WTC11 (cell line): ENCODE data around the gene MUCL1. TPM values are rescaled to one million over a fixed set of nuclear protein-coding genes. Genes with fewer than 3 reads are reported as not detected.
"Not testable (repeated sequence)": the region's sequence is repeated elsewhere in the genome, so short reads cannot be mapped to it uniquely, and the experiment has no call there.

Experiments
- ATAC-seq: fragments of 200-7000 bp; cut with Tn5 transposase; 2 replicates; pipeline ENCODE4 v1.10.0; 2021; ENCODE audit warnings: mild to moderate bottlenecking, moderate library complexity
- CTCF ChIA-PET: fragments of 300-600 bp; sonication (Branson Sonifier 250); formaldehyde crosslinking; loops from one replicate; lab custom pipeline; 2021; ENCODE audit warnings: antibody characterized with exemption; lab: Charles Lee
- POLR2A ChIA-PET: fragments of 350-600 bp; sonication (Branson Sonifier 250); formaldehyde crosslinking; loops from one replicate; lab custom pipeline; 2021; ENCODE audit warnings: antibody characterized with exemption; lab: Charles Lee
- DNase-seq: peaks from one replicate; pipeline ENCODE4 v3.0.0; 2021; ENCODE audit warnings: low spot score
- H3K27ac Mint-ChIP-seq: 2 replicates; pipeline ENCODE4 v1.8.0; 2021; ENCODE audit warnings: mixed read lengths
- H3K27me3 Mint-ChIP-seq: 2 replicates; pipeline ENCODE4 v1.8.0; 2021; ENCODE audit warnings: low read depth, mild to moderate bottlenecking, moderate library complexity, mixed read lengths
- H3K36me3 Mint-ChIP-seq: 2 replicates; pipeline ENCODE4 v1.8.0; 2021; ENCODE audit warnings: mixed read lengths
- H3K4me1 Mint-ChIP-seq: 2 replicates; pipeline ENCODE4 v1.8.0; 2022; ENCODE audit warnings: mixed read lengths
- H3K4me3 Mint-ChIP-seq: 2 replicates; pipeline ENCODE4 v1.8.0; 2021; ENCODE audit warnings: mild to moderate bottlenecking, moderate library complexity, mixed read lengths
- H3K9me3 Mint-ChIP-seq: 2 replicates; pipeline ENCODE4 v1.8.0; 2021; ENCODE audit warnings: mixed read lengths
- CBFB ChIP-seq: sonication (generic); formaldehyde crosslinking; IDR thresholded peaks from 2 replicates; pipeline ENCODE4 v1.8.1; 2022; ENCODE audit warnings: mild to moderate bottlenecking, low read depth, missing genetic modification reagents
- ERG ChIP-seq: fragments of 250-450 bp; sonication (Bioruptor Pico); IDR thresholded peaks from 2 replicates; pipeline ENCODE4 v1.8.0; 2021; ENCODE audit warnings: mild to moderate bottlenecking
- FOXK1 ChIP-seq: sonication (generic); formaldehyde crosslinking; IDR thresholded peaks from 2 replicates; pipeline ENCODE4 v1.8.0; 2022; ENCODE audit warnings: mild to moderate bottlenecking, moderate library complexity, missing genetic modification reagents
- FOXP4 ChIP-seq: sonication (generic); formaldehyde crosslinking; IDR thresholded peaks from 2 replicates; pipeline ENCODE4 v1.8.0; 2022; ENCODE audit warnings: mild to moderate bottlenecking, missing genetic modification reagents
- HMGA2 ChIP-seq: fragments of 250-450 bp; sonication (Bioruptor Pico); IDR thresholded peaks from 2 replicates; pipeline ENCODE4 v1.4.0; 2021; ENCODE audit warnings: mild to moderate bottlenecking, moderate library complexity
- NR1H2 ChIP-seq: sonication (generic); formaldehyde crosslinking; IDR thresholded peaks from 2 replicates; pipeline ENCODE4 v1.9.0; 2021; ENCODE audit warnings: mild to moderate bottlenecking, moderate library complexity, missing genetic modification reagents
- SMAD3 ChIP-seq: sonication (generic); formaldehyde crosslinking; IDR thresholded peaks from 2 replicates; pipeline ENCODE4 v1.8.0; 2022; ENCODE audit warnings: missing genetic modification reagents, mild to moderate bottlenecking, borderline replicate concordance
- TEAD4 ChIP-seq: sonication (generic); formaldehyde crosslinking; IDR thresholded peaks from 2 replicates; pipeline ENCODE4 v1.8.0; 2022; ENCODE audit warnings: mild to moderate bottlenecking, missing genetic modification reagents
- ZNF281 ChIP-seq: sonication (generic); formaldehyde crosslinking; IDR thresholded peaks from 2 replicates; pipeline ENCODE4 v1.8.0; 2023; ENCODE audit warnings: mild to moderate bottlenecking, missing genetic modification reagents
- total RNA-seq: library from RNA; stranded (reverse); gene quantifications from 3 replicates; pipeline ENCODE4 v1.2.3, GENCODE V29; 2021
- TF ChIP-seq, protein P1 (sequence below): fragments of 250-450 bp; sonication (Bioruptor Pico); IDR thresholded peaks from 2 replicates; pipeline ENCODE4 v1.9.0; 2021; ENCODE audit warnings: mild to moderate bottlenecking, borderline replicate concordance
- TF ChIP-seq, protein P2 (sequence below): sonication (generic); formaldehyde crosslinking; IDR thresholded peaks from 2 replicates; pipeline ENCODE4 v1.8.0; 2022; ENCODE audit warnings: mild to moderate bottlenecking, missing genetic modification reagents

Gene MUCL1
- total RNA-seq, 1 experiment from 2014 or later: not detected

GRCh38 chr12:54882079-54882478 is 27.8 kb downstream of the MUCL1 start:
- H3K27ac Mint-ChIP-seq: no peak overlapping the region
- no peaks in the 10 kb centered on the region for H3K4me1 Mint-ChIP-seq
- no peaks in the 10 kb centered on the region; the same call in 1 of the 2 replicates for H3K27me3 Mint-ChIP-seq
- H3K36me3 Mint-ChIP-seq: no peaks in the 10 kb centered on the region; the same call in 1 of the 2 replicates
- H3K4me3 Mint-ChIP-seq: no peak overlapping the region
- 0 out of 2 replicates have a peak, but pooled peaks cover 4% of the 10 kb centered on the region for H3K9me3 Mint-ChIP-seq
- TF ChIP-seq FOXP4: no peak
- no peak for TF ChIP-seq SMAD3 (CRISPR knock-in tag)
- no peak for TF ChIP-seq CBFB (CRISPR knock-in tag)
- TF ChIP-seq TEAD4 (CRISPR knock-in tag): no peak
- TF ChIP-seq, protein P1, sequence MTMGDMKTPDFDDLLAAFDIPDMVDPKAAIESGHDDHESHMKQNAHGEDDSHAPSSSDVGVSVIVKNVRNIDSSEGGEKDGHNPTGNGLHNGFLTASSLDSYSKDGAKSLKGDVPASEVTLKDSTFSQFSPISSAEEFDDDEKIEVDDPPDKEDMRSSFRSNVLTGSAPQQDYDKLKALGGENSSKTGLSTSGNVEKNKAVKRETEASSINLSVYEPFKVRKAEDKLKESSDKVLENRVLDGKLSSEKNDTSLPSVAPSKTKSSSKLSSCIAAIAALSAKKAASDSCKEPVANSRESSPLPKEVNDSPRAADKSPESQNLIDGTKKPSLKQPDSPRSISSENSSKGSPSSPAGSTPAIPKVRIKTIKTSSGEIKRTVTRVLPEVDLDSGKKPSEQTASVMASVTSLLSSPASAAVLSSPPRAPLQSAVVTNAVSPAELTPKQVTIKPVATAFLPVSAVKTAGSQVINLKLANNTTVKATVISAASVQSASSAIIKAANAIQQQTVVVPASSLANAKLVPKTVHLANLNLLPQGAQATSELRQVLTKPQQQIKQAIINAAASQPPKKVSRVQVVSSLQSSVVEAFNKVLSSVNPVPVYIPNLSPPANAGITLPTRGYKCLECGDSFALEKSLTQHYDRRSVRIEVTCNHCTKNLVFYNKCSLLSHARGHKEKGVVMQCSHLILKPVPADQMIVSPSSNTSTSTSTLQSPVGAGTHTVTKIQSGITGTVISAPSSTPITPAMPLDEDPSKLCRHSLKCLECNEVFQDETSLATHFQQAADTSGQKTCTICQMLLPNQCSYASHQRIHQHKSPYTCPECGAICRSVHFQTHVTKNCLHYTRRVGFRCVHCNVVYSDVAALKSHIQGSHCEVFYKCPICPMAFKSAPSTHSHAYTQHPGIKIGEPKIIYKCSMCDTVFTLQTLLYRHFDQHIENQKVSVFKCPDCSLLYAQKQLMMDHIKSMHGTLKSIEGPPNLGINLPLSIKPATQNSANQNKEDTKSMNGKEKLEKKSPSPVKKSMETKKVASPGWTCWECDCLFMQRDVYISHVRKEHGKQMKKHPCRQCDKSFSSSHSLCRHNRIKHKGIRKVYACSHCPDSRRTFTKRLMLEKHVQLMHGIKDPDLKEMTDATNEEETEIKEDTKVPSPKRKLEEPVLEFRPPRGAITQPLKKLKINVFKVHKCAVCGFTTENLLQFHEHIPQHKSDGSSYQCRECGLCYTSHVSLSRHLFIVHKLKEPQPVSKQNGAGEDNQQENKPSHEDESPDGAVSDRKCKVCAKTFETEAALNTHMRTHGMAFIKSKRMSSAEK (CRISPR knock-in tag): no peak
- TF ChIP-seq ERG (CRISPR knock-in tag): no peak
- no peak for TF ChIP-seq NR1H2 (CRISPR knock-in tag)
- ATAC-seq (no peak), DNase-seq (no peak)
- POLR2A ChIA-PET: no interaction called here
- CTCF ChIA-PET: interaction anchor here (1.0 kb wide), 1 partner anchor 123 kb away, joined by 3 read pairs; no protein-coding TSS in a partner anchor

GRCh38 chr12:54882597-54882996 is 28.3 kb downstream of the MUCL1 start:
- TF ChIP-seq HMGA2 (CRISPR knock-in tag): 0 out of 2 replicates have a peak, but pooled peaks have one; percentile 35
- H3K4me3 Mint-ChIP-seq, POLR2A ChIA-PET, H3K4me1 Mint-ChIP-seq, H3K27ac Mint-ChIP-seq, DNase-seq, H3K9me3 Mint-ChIP-seq, ATAC-seq, H3K27me3 Mint-ChIP-seq, H3K36me3 Mint-ChIP-seq: not testable (repeated sequence)
- CTCF ChIA-PET: interaction anchor here (1.0 kb wide), 1 partner anchor 123 kb away, joined by 3 read pairs; no protein-coding TSS in a partner anchor

DNA sequence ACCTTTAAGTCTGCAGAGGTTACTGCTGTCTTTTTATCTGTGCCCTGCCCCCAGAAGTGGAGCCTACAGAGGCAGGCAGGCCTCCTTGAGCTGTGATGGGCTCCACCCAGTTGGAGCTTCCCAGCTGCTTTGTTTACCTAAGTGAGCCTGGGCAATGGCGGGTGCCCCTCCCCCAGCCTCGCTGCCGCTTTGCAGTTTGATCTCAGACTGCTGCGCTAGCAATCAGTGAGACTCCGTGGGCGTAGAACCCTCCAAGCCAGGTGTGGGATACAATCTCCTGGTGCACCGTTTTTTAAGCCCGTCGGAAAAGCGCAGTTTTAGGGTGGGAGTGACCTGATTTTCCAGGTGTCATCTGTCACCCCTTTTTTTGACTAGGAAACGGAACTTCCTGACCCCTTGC is 34.1 kb downstream of the MUCL1 start:
- DNase-seq: peak; percentile 51
- H3K27ac Mint-ChIP-seq, ATAC-seq, H3K36me3 Mint-ChIP-seq, POLR2A ChIA-PET, H3K9me3 Mint-ChIP-seq, H3K27me3 Mint-ChIP-seq: not testable (repeated sequence)
- TF ChIP-seq FOXK1 (CRISPR knock-in tag) (peak; percentile 78; the same call in 1 of the 2 replicates), ZNF281 (CRISPR knock-in tag) (peak; percentile 90), FOXP4 (0 out of 2 replicates have a peak, but pooled peaks have one; percentile 40)
- TF ChIP-seq, protein P2, sequence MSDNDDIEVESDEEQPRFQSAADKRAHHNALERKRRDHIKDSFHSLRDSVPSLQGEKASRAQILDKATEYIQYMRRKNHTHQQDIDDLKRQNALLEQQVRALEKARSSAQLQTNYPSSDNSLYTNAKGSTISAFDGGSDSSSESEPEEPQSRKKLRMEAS (CRISPR knock-in tag): peak; percentile 57
- Mint-ChIP-seq H3K4me3 (peak overlapping the region; percentile 71), H3K4me1 (peaks cover 22% of the 10 kb centered on the region)
- CTCF ChIA-PET: interaction anchor here (0.6 to 0.8 kb wide), 2 partner anchors 139 to 630 kb away, joined by 3 to 8 read pairs; no protein-coding TSS in a partner anchor
